Fibroblast of lung (primary cell): ENCODE results near the gene PCLO.
"Not testable (repeated sequence)": the region's sequence is repeated elsewhere in the genome, so short reads cannot be mapped to it uniquely, and the experiment has no call there.

Experiments used
- EZH2 ChIP-seq: IDR thresholded peaks from 2 replicates; pipeline ENCODE4 v1.5.1; 2012; ENCODE audit warnings: low read length, control low read depth, mild to moderate bottlenecking; ENCODE audit errors: missing control alignments
- TF ChIP-seq, protein P1 (sequence below), 2 donors: IDR thresholded peaks in 1 of 2; conservative IDR thresholded peaks in 1 of 2; 1 replicate in 1 of 2; 2 replicates in 1 of 2; pipeline ENCODE4 v1.5.1; 2011 to 2012; ENCODE audit warnings: low read length in 2 of 2, control low read depth in 1 of 2, inconsistent platforms in 1 of 2, low read depth in 1 of 2, mild to moderate bottlenecking in 1 of 2

DNA sequence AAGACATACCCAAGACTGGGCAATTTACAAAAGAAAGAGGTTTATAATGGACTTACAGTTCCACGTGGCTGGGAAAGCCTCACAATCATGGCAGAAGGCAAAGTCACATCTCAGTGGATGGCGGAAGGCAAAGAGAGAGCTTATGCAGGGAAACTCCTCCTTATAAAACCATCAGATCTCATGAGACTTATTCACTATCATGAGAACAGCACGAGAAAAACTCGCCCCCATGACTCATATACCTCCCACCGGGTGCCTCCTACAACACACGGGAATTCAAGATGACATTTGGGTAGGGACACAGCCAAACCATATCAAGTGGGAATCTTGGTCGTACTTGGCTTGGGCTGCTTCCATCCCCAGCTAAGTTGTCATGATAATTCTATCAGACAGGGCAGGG, 268.3 kb downstream of the PCLO start:
- TF ChIP-seq, protein P1, sequence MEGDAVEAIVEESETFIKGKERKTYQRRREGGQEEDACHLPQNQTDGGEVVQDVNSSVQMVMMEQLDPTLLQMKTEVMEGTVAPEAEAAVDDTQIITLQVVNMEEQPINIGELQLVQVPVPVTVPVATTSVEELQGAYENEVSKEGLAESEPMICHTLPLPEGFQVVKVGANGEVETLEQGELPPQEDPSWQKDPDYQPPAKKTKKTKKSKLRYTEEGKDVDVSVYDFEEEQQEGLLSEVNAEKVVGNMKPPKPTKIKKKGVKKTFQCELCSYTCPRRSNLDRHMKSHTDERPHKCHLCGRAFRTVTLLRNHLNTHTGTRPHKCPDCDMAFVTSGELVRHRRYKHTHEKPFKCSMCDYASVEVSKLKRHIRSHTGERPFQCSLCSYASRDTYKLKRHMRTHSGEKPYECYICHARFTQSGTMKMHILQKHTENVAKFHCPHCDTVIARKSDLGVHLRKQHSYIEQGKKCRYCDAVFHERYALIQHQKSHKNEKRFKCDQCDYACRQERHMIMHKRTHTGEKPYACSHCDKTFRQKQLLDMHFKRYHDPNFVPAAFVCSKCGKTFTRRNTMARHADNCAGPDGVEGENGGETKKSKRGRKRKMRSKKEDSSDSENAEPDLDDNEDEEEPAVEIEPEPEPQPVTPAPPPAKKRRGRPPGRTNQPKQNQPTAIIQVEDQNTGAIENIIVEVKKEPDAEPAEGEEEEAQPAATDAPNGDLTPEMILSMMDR (conservative IDR thresholded peaks at IDR 0.05 in 1 of 2, IDR thresholded peaks at IDR 0.05 in 1 of 2; ENCODE audit: low read depth in 1 of 2, low read length in 2 of 2), result not testable (repeated sequence)
- TF ChIP-seq EZH2, result not testable (repeated sequence)
